PFSK-1 (cell line): ENCODE results near the gene RSPO3.

Experiments
- FOXP2 ChIP-seq: optimal IDR thresholded peaks from 2 replicates; pipeline ENCODE3; 2011; ENCODE audit warnings: borderline replicate concordance, control low read depth, inconsistent platforms; ENCODE audit not compliant: insufficient read depth; ENCODE audit errors: extremely low read length, extremely low read depth
- POLR2AphosphoS5 ChIP-seq: IDR thresholded peaks from 2 replicates; pipeline ENCODE4 v1.6.1; 2012; ENCODE audit warnings: low read depth, mild to moderate bottlenecking, control low read depth, low read length, moderate library complexity
- SIN3A ChIP-seq: IDR thresholded peaks from 2 replicates; pipeline ENCODE4 v1.6.1; 2012; ENCODE audit warnings: mild to moderate bottlenecking, low read length, moderate library complexity, borderline replicate concordance; ENCODE audit not compliant: insufficient read depth
- TAF1 ChIP-seq: IDR thresholded peaks from 2 replicates; pipeline ENCODE4 v1.6.1; 2012; ENCODE audit warnings: low read length, control low read depth, borderline replicate concordance; ENCODE audit not compliant: insufficient read depth
- TF ChIP-seq, protein P1 (sequence below), 2 experiments: IDR thresholded peaks; 2 replicates each; pipeline versions ENCODE4 v1.6.1 to v1.8.0; 2011 to 2012; ENCODE audit warnings: low read depth in 2 of 2, low read length in 2 of 2, control low read depth in 1 of 2, inconsistent platforms in 1 of 2, mild to moderate bottlenecking in 1 of 2, moderate library complexity in 1 of 2; ENCODE audit not compliant: insufficient read depth in 1 of 2

The RSPO3 gene

GRCh38 chr6:127222418-127222817, 103.9 kb downstream of the RSPO3 start:
- TF ChIP-seq FOXP2: no peak
- TF ChIP-seq, protein P1, sequence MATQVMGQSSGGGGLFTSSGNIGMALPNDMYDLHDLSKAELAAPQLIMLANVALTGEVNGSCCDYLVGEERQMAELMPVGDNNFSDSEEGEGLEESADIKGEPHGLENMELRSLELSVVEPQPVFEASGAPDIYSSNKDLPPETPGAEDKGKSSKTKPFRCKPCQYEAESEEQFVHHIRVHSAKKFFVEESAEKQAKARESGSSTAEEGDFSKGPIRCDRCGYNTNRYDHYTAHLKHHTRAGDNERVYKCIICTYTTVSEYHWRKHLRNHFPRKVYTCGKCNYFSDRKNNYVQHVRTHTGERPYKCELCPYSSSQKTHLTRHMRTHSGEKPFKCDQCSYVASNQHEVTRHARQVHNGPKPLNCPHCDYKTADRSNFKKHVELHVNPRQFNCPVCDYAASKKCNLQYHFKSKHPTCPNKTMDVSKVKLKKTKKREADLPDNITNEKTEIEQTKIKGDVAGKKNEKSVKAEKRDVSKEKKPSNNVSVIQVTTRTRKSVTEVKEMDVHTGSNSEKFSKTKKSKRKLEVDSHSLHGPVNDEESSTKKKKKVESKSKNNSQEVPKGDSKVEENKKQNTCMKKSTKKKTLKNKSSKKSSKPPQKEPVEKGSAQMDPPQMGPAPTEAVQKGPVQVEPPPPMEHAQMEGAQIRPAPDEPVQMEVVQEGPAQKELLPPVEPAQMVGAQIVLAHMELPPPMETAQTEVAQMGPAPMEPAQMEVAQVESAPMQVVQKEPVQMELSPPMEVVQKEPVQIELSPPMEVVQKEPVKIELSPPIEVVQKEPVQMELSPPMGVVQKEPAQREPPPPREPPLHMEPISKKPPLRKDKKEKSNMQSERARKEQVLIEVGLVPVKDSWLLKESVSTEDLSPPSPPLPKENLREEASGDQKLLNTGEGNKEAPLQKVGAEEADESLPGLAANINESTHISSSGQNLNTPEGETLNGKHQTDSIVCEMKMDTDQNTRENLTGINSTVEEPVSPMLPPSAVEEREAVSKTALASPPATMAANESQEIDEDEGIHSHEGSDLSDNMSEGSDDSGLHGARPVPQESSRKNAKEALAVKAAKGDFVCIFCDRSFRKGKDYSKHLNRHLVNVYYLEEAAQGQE (IDR thresholded peaks at IDR 0.05; ENCODE audit: insufficient read depth in 1 of 2, low read depth in 2 of 2, low read length in 2 of 2): no peak
- no peak for TF ChIP-seq POLR2AphosphoS5
- TF ChIP-seq TAF1: no peak
- TF ChIP-seq SIN3A: no peak

GRCh38 chr6:127225497-127225896, 107.0 kb downstream of the RSPO3 start:
- TF ChIP-seq SIN3A (no peak), POLR2AphosphoS5 (no peak), TAF1 (no peak), FOXP2 (no peak)
- TF ChIP-seq, protein P1 (IDR thresholded peaks at IDR 0.05; ENCODE audit: insufficient read depth in 1 of 2, low read depth in 2 of 2, low read length in 2 of 2): no peak

DNA sequence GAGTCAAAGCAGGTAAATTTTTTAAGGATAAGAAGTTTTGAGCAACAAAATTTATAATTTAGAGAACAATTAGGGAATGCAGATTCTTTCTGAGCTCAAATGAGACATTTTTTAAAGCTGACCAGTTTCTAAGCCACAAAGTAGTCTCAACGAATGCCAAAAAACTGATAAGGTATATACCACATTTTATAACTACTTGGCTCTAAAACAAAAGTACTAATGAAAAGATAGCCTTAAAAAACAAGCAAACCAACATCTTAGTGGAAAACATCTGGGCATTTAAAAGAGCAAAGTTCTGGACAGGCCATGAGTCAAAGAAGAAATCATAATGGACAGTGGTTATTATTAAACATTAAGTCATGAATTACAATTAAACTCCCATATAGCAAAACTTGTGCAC, 125.0 kb downstream of the RSPO3 start:
- TF ChIP-seq SIN3A (no peak), FOXP2 (no peak), POLR2AphosphoS5 (no peak), TAF1 (no peak)
- TF ChIP-seq, protein P1 (IDR thresholded peaks at IDR 0.05; ENCODE audit: insufficient read depth in 1 of 2, low read depth in 2 of 2, low read length in 2 of 2): no peak
